Measurements from ENCODE around the gene LCP1.

- TF ChIP-seq, protein P1, sequence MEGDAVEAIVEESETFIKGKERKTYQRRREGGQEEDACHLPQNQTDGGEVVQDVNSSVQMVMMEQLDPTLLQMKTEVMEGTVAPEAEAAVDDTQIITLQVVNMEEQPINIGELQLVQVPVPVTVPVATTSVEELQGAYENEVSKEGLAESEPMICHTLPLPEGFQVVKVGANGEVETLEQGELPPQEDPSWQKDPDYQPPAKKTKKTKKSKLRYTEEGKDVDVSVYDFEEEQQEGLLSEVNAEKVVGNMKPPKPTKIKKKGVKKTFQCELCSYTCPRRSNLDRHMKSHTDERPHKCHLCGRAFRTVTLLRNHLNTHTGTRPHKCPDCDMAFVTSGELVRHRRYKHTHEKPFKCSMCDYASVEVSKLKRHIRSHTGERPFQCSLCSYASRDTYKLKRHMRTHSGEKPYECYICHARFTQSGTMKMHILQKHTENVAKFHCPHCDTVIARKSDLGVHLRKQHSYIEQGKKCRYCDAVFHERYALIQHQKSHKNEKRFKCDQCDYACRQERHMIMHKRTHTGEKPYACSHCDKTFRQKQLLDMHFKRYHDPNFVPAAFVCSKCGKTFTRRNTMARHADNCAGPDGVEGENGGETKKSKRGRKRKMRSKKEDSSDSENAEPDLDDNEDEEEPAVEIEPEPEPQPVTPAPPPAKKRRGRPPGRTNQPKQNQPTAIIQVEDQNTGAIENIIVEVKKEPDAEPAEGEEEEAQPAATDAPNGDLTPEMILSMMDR (IDR thresholded peaks at IDR 0.05), result peak in 3 of 4 experiments; percentile 25 to 38 (median 37)
- TF ChIP-seq POLR2AphosphoS5 (IDR thresholded peaks at IDR 0.05) (no peak), POLR2A (IDR thresholded peaks at IDR 0.05) (no peak)
These were observed 2.3 kb upstream of the LCP1 start for GRCh38 chr13:46184277-46184699.

Measured in prostate gland (tissue), 2 donors.